Heart left ventricle (tissue), 16 donors: ENCODE data around the gene KRTAP5-3. TPM values are rescaled to one million over a fixed set of nuclear protein-coding genes. Genes with fewer than 3 reads are reported as not detected.

Source experiments
- ATAC-seq, 4 donors: fragments of 200-7000 bp; cut with Tn5 transposase; one replicate each; pipeline ENCODE4 v1.9.1; 2020 to 2022; ENCODE audit warnings: moderate library complexity in 4 of 4, mild to moderate bottlenecking in 3 of 4, moderate number of reproducible peaks in 1 of 4
- DNase-seq, 5 donors: peaks; one replicate each; pipeline ENCODE4 v3.0.0-alpha.2; 2020
- H3K27ac ChIP-seq, 12 donors: fragments of 200-600 bp; sonication (generic) in 4 of 12; one replicate each; pipeline versions ENCODE4 v1.5.0 to v1.8.0; 2016 to 2022; ENCODE audit warnings: mild to moderate bottlenecking in 2 of 12
- H3K27me3 ChIP-seq, 9 donors: fragments of 200-600 bp; sonication (generic) in 2 of 9; one replicate each; pipeline versions ENCODE4 v1.5.1 to v1.8.0; 2016 to 2022; ENCODE audit warnings: mild to moderate bottlenecking in 3 of 9
- H3K36me3 ChIP-seq, 9 donors: fragments of 200-600 bp; sonication (generic) in 2 of 9; one replicate each; pipeline versions ENCODE4 v1.5.0 to v1.8.0; 2018 to 2022; ENCODE audit warnings: mild to moderate bottlenecking in 2 of 9
- H3K4me1 ChIP-seq, 12 donors: fragments of 200-600 bp; sonication (generic) in 4 of 12; one replicate each; pipeline versions ENCODE4 v1.5.0 to v1.8.0; 2016 to 2022; ENCODE audit warnings: mild to moderate bottlenecking in 3 of 12
- H3K4me3 ChIP-seq, 12 donors: fragments of 200-600 bp; sonication (generic) in 4 of 12; one replicate each; pipeline versions ENCODE4 v1.5.0 to v1.8.0; 2017 to 2022; ENCODE audit warnings: mild to moderate bottlenecking in 9 of 12, moderate library complexity in 4 of 12
- H3K9me3 ChIP-seq, 12 donors: fragments of 200-600 bp; sonication (generic) in 4 of 12; one replicate each; pipeline versions ENCODE4 v1.5.0 to v1.8.0; 2016 to 2022; ENCODE audit warnings: mild to moderate bottlenecking in 1 of 12
- CTCF ChIP-seq, 12 donors: fragments of 200-600 bp; sonication (generic) in 4 of 12; IDR thresholded peaks; one replicate each; pipeline versions ENCODE4 v1.5.0 to v1.8.0; 2018 to 2022; ENCODE audit warnings: antibody characterized with exemption in 12 of 12, mild to moderate bottlenecking in 5 of 12
- POLR2A ChIP-seq, 2 donors: fragments of 450-650 bp; IDR thresholded peaks; one replicate each; pipeline ENCODE4 v1.6.1; 2017; ENCODE audit warnings: antibody characterized with exemption in 2 of 2, mild to moderate bottlenecking in 2 of 2, moderate library complexity in 2 of 2
- WGBS, 4 donors: extraction: QIAGEN DNeasy Blood & Tissue Kit in 2 of 4; methylation state at CpG; one replicate each; pipeline versions ENCODE4 v1.1.5 to v1.1.7; 2013 to 2018; 5-methylcytosine and 5-hydroxymethylcytosine counted together
- intact Hi-C, 10 donors: fragments of 100-400 bp; cut with DNase I; formaldehyde crosslinking; loops; one replicate each; pipeline versions ENCODE4 v1.11.1 to v1.14.2; 2022
- polyA plus RNA-seq, 2 donors: library from polyadenylated mRNA; stranded (reverse); fragments of 200-250 nt; gene quantifications; one replicate each; pipeline ENCODE4 v1.2.3, GENCODE V29; 2013
- total RNA-seq, 9 donors: library from RNA; depleted of rRNA in 2 of 9; stranded (reverse); fragments of >200 nt in 2 of 9; fragmentation: NEBNext Ultra II Directional in 3 of 9; extraction: Animal tissue kit (Norgen Biotek cat#: 25700) in 3 of 9; gene quantifications; one replicate each; pipeline versions ENCODE4 v1.1.0 to v1.2.4, GENCODE V29; 2016 to 2023
- donor health status: ischemic (EF 13 %, LVEDD 7.1; RV severe dilation, severe dysfunction).
- donor health status: healthy with polysubstance abuse.
- donor health status: DM: no; HTN: yes; CAD: no.
- donor health status: DM: no; HTN: no; CAD: no.
- donor health status: ischemic (EF 25% LVEDD 6.9; RV normal size, moderate dysfunction).
- donor health status: ischemic (EF 25% LVEDD 5.7; RV mildly dilated, moderate dysfunction).
- donor health status: healthy.
- donor health status: DM: yes; HTN: yes; CAD: no.
- donor health status: ischemic (EF 35%, LVEDD 5.7; RV mildly dilated, moderate dysfunction).
- donor health status: nonischemic (EF 11% LVEDD 7.7; RV severe dilation, severe dysfunction).
- donor health status: DM: yes; HTN: yes; CAD: no.
- donor health status: PGD.
- donor health status: ischemic (EF 29% LVEDD 5.4; RV normal size, mild dysfunction).
- donor health status: nonischemic (EF 23%, LVEDD 6.1; RV moderate dilation, normal function).

Gene KRTAP5-3
- total and polyA plus RNA-seq, 11 donors = not detected

- peak in 1 of 4 donors; percentile 12 for ATAC-seq
- DNase-seq = no peak
- Histone ChIP-seq H3K27me3 (peaks cover 0 to 16% (median 0%) of the 10 kb centered on the region in 9 donors), H3K27ac (no peak overlapping the region), H3K4me3 (no peak overlapping the region), H3K9me3 (no peaks in the 10 kb centered on the region), H3K36me3 (no peaks in the 10 kb centered on the region), H3K4me1 (peaks cover 0 to 20% (median 7%) of the 10 kb centered on the region in 12 donors)
- intact Hi-C loops = no loop called here
- WGBS, 4 donors = 79 to 85% (median 84%) methylated on average over 19 to 29 of the region's 29 CpGs
- no peak for TF ChIP-seq CTCF (IDR thresholded peaks at IDR 0.05)
- no peak for TF ChIP-seq POLR2A (IDR thresholded peaks at IDR 0.05)
These were observed 34.3 kb upstream of the KRTAP5-3 start for GRCh38 chr11:1642288-1643145.

GRCh38 chr11:1641096-1641495 is 32.8 kb upstream of the KRTAP5-3 start:
- DNase-seq (no peak), ATAC-seq (no peak)
- no peak for TF ChIP-seq CTCF (IDR thresholded peaks at IDR 0.05)
- no peak for TF ChIP-seq POLR2A (IDR thresholded peaks at IDR 0.05)
- H3K36me3 ChIP-seq = no peaks in the 10 kb centered on the region
- peaks cover 0 to 20% (median 7%) of the 10 kb centered on the region in 12 donors for H3K4me1 ChIP-seq
- H3K9me3 ChIP-seq = no peaks in the 10 kb centered on the region
- WGBS, 4 donors = 89 to 94% (median 90%) methylated on average over 14 to 15 of the region's 15 CpGs
- intact Hi-C loops = no loop called here
- H3K27ac ChIP-seq = no peak overlapping the region
- H3K4me3 ChIP-seq = no peak overlapping the region
- peaks cover 0 to 16% (median 0%) of the 10 kb centered on the region in 9 donors for H3K27me3 ChIP-seq

GRCh38 chr11:1640076-1640946 is 32.0 kb upstream of the KRTAP5-3 start:
- ATAC-seq (peak in 3 of 4 donors; percentile 38 to 44 (median 40)), DNase-seq (no peak)
- intact Hi-C loops = no loop called here
- Histone ChIP-seq H3K4me3 (no peak overlapping the region), H3K36me3 (no peaks in the 10 kb centered on the region), H3K27ac (peak overlapping the region in 4 of 12 donors; percentile 22 to 76 (median 72)), H3K9me3 (no peaks in the 10 kb centered on the region), H3K27me3 (peaks cover 0 to 16% (median 0%) of the 10 kb centered on the region in 9 donors), H3K4me1 (peaks cover 0 to 20% (median 7%) of the 10 kb centered on the region in 12 donors)
- TF ChIP-seq POLR2A (IDR thresholded peaks at IDR 0.05) (no peak), CTCF (IDR thresholded peaks at IDR 0.05) (peak; percentile 53 to 84 (median 74))
- WGBS, 4 donors = 50 to 70% (median 56%) methylated on average over 27 to 32 of the region's 32 CpGs
